CD14-positive monocyte (primary cell): ENCODE results near the gene UST. TPM values are rescaled to one million over a fixed set of nuclear protein-coding genes. Genes with fewer than 3 reads are reported as not detected.

Experiments used
- DNase-seq, 3 donors: peaks; one replicate each; pipeline ENCODE4 v3.0.0-alpha.2; 2011 to 2022
- H2AFZ ChIP-seq: 2 replicates; pipeline ENCODE4 v1.6.0; 2012; ENCODE audit warnings: mild to moderate bottlenecking, low read depth, low read length, inconsistent platforms; ENCODE audit not compliant: insufficient read depth, poor library complexity, severe bottlenecking
- H3K27ac ChIP-seq, 2 donors: 1 replicate in 1 of 2; 2 replicates in 1 of 2; pipeline ENCODE4 v1.5.1; 2012 to 2013; ENCODE audit warnings: low read length in 2 of 2, control low read depth in 1 of 2, inconsistent platforms in 1 of 2, low read depth in 1 of 2, mild to moderate bottlenecking in 1 of 2
- H3K27me3 ChIP-seq, 2 donors: one replicate each; pipeline versions ENCODE4 v1.6.0 to v1.6.1; 2011 to 2013; ENCODE audit warnings: low read length in 2 of 2; ENCODE audit not compliant: control insufficient read depth in 2 of 2, insufficient read depth in 2 of 2
- H3K36me3 ChIP-seq, 2 donors: replicated peaks in 1 of 2; 1 replicate in 1 of 2; 2 replicates in 1 of 2; pipeline versions ENCODE4 v1.5.1 to v1.6.1; 2012 to 2013; ENCODE audit warnings: low read length in 2 of 2, control low read depth in 1 of 2, inconsistent platforms in 1 of 2, mild to moderate bottlenecking in 1 of 2; ENCODE audit not compliant: insufficient read depth in 2 of 2, control insufficient read depth in 1 of 2
- H3K4me1 ChIP-seq, 2 donors: 1 replicate in 1 of 2; 2 replicates in 1 of 2; pipeline versions ENCODE4 v1.5.1 to v1.6.1; 2012 to 2013; ENCODE audit warnings: low read length in 2 of 2, control low read depth in 1 of 2, inconsistent platforms in 1 of 2, mild to moderate bottlenecking in 1 of 2, moderate library complexity in 1 of 2; ENCODE audit not compliant: insufficient read depth in 2 of 2, control insufficient read depth in 1 of 2
- H3K4me2 ChIP-seq: replicated peaks from 2 replicates; pipeline ENCODE3; 2012; ENCODE audit warnings: low read length, moderate library complexity, mild to moderate bottlenecking; ENCODE audit not compliant: poor library complexity, severe bottlenecking; ENCODE audit errors: extremely low read depth
- H3K4me3 ChIP-seq, 3 experiments: fragments of 200-600 bp in 1 of 3; sonication (generic) in 1 of 3; replicated peaks in 1 of 3; 1 replicate in 2 of 3; 2 replicates in 1 of 3; pipeline ENCODE4 v1.5.1; 2011 to 2013; ENCODE audit warnings: low read length in 3 of 3, mild to moderate bottlenecking in 3 of 3, control low read depth in 2 of 3, low read depth in 2 of 3, inconsistent platforms in 1 of 3, moderate library complexity in 1 of 3
- H3K79me2 ChIP-seq: 2 replicates; pipeline ENCODE4 v1.6.0; 2012; ENCODE audit warnings: mild to moderate bottlenecking, control low read depth, inconsistent platforms, low read length, moderate library complexity; ENCODE audit not compliant: insufficient read depth
- H3K9ac ChIP-seq: 2 replicates; pipeline ENCODE4 v1.6.0; 2017; ENCODE audit warnings: low read length, mild to moderate bottlenecking; ENCODE audit not compliant: insufficient read depth, poor library complexity, severe bottlenecking
- H3K9me3 ChIP-seq, 2 donors: replicated peaks in 1 of 2; 1 replicate in 1 of 2; 2 replicates in 1 of 2; pipeline versions ENCODE4 v1.5.1 to v1.6.1; 2012 to 2013; ENCODE audit warnings: low read length in 2 of 2, control low read depth in 1 of 2; ENCODE audit not compliant: control insufficient read depth in 1 of 2, insufficient read depth in 1 of 2
- H4K20me1 ChIP-seq: 2 replicates; pipeline ENCODE4 v1.6.0; 2012; ENCODE audit warnings: mild to moderate bottlenecking, low read length, control low read depth, moderate library complexity; ENCODE audit not compliant: insufficient read depth
- H3K27ac Mint-ChIP-seq, 7 donors: one replicate each; pipeline ENCODE4 v1.8.0; 2020; ENCODE audit warnings: mild to moderate bottlenecking in 7 of 7, mixed read lengths in 7 of 7, moderate library complexity in 6 of 7, inconsistent platforms in 2 of 7
- H3K27me3 Mint-ChIP-seq, 3 donors: one replicate each; pipeline ENCODE4 v1.8.0; 2021 to 2022; ENCODE audit warnings: low read depth in 3 of 3, mild to moderate bottlenecking in 3 of 3, mixed read lengths in 3 of 3, moderate library complexity in 3 of 3, inconsistent platforms in 1 of 3
- H3K36me3 Mint-ChIP-seq, 2 donors: one replicate each; pipeline ENCODE4 v1.8.0; 2020; ENCODE audit warnings: mixed read lengths in 2 of 2, inconsistent platforms in 1 of 2, mild to moderate bottlenecking in 1 of 2
- H3K4me1 Mint-ChIP-seq: one replicate; pipeline ENCODE4 v1.8.0; 2020; ENCODE audit warnings: mild to moderate bottlenecking, mixed read lengths
- H3K4me3 Mint-ChIP-seq, 2 donors: one replicate each; pipeline ENCODE4 v1.8.0; 2020; ENCODE audit warnings: mild to moderate bottlenecking in 2 of 2, mixed read lengths in 2 of 2, moderate library complexity in 1 of 2
- H3K9me3 Mint-ChIP-seq, 7 donors: one replicate each; pipeline ENCODE4 v1.8.0; 2020 to 2022; ENCODE audit warnings: mixed read lengths in 7 of 7, mild to moderate bottlenecking in 6 of 7, moderate library complexity in 6 of 7, inconsistent platforms in 2 of 7
- CTCF ChIP-seq: fragments of 200-600 bp; IDR thresholded peaks from one replicate; pipeline ENCODE4 v1.8.0; 2022; ENCODE audit warnings: antibody characterized with exemption, mild to moderate bottlenecking
- WGBS: methylation state at CpG from one replicate; pipeline ENCODE4 v1.1.5; 2013; ENCODE audit warnings: missing lambda C conversion rate; ENCODE audit not compliant: insufficient coverage; 5-methylcytosine and 5-hydroxymethylcytosine counted together
- intact Hi-C, 2 donors: fragments of 100-400 bp; cut with micrococcal nuclease; formaldehyde crosslinking; loops; one replicate each; pipeline versions ENCODE4 v1.15.0 to v1.15.1; 2023
- polyA plus RNA-seq, 3 donors: library from polyadenylated mRNA; depleted of rRNA in 1 of 3; unstranded in 2 of 3; stranded (reverse) in 1 of 3; fragments of 300-500 nt in 2 of 3; fragments of >200 nt in 1 of 3; fragmentation: Illumina TruSeq in 2 of 3; gene quantifications; 1 replicate in 2 of 3; 2 replicates in 1 of 3; pipeline ENCODE4 v1.2.3, GENCODE V29; 2012 to 2021

The UST gene
- polyA plus RNA-seq, 3 donors, result 0.33 to 0.53 (median 0.48) TPM

GRCh38 chr6:149122850-149123821 lies 376.3 kb downstream of the UST start:
- WGBS, result no CpG with 5 or more reads among the region's 4 CpGs
- Histone ChIP-seq H3K79me2 (no peaks in the 10 kb centered on the region), H2AFZ (no peak overlapping the region), H3K27me3 (no peaks in the 10 kb centered on the region), H4K20me1 (no peaks in the 10 kb centered on the region), H3K9ac (no peak overlapping the region), H3K36me3 (no peaks in the 10 kb centered on the region), H3K4me2 (no peak overlapping the region), H3K27ac (no peak overlapping the region), H3K4me1 (peaks cover 5 to 11% of the 10 kb centered on the region in 2 donors), H3K4me3 (no peak overlapping the region), H3K9me3 (no peaks in the 10 kb centered on the region)
- no peak overlapping the region for H3K27ac Mint-ChIP-seq
- intact Hi-C loops, result no loop called here
- DNase-seq, result no peak
- no peak for TF ChIP-seq CTCF
- H3K27me3 Mint-ChIP-seq, result peaks cover 0 to 5% (median 0%) of the 10 kb centered on the region in 3 donors
- H3K4me3 Mint-ChIP-seq, result no peak overlapping the region
- H3K4me1 Mint-ChIP-seq, result peaks cover 13% of the 10 kb centered on the region
- no peaks in the 10 kb centered on the region for H3K36me3 Mint-ChIP-seq
- peaks cover 0 to 2% (median 0%) of the 10 kb centered on the region in 7 donors for H3K9me3 Mint-ChIP-seq

- H3K27me3 Mint-ChIP-seq, result peaks cover 0 to 3% (median 0%) of the 10 kb centered on the region in 3 donors
Observed at GRCh38 chr6:149125309-149125708, 378.5 kb downstream of the UST start.

More at GRCh38 chr6:149125309-149125708, 378.5 kb downstream of the UST start:
- H3K4me3 ChIP-seq, result no peak overlapping the region
- H3K27me3 ChIP-seq, result no peaks in the 10 kb centered on the region
- no peak overlapping the region for H3K27ac Mint-ChIP-seq
- H3K4me1 Mint-ChIP-seq, result peaks cover 23% of the 10 kb centered on the region
- no peaks in the 10 kb centered on the region for H3K36me3 Mint-ChIP-seq
- no peak for DNase-seq
- no peak for TF ChIP-seq CTCF
- H3K4me2 ChIP-seq, result no peak overlapping the region
- no peak overlapping the region for H3K27ac ChIP-seq
- no peak overlapping the region for H2AFZ ChIP-seq
- no CpG with 5 or more reads among the region's 1 CpG for WGBS
- H3K9ac ChIP-seq, result no peak overlapping the region
- H3K9me3 Mint-ChIP-seq, result peaks cover 0 to 2% (median 0%) of the 10 kb centered on the region in 7 donors
- no peak overlapping the region for H3K4me3 Mint-ChIP-seq
- peaks cover 13 to 20% of the 10 kb centered on the region in 2 donors for H3K4me1 ChIP-seq
- H3K9me3 ChIP-seq, result no peaks in the 10 kb centered on the region
- H4K20me1 ChIP-seq, result no peaks in the 10 kb centered on the region
- H3K79me2 ChIP-seq, result no peaks in the 10 kb centered on the region
- H3K36me3 ChIP-seq, result no peaks in the 10 kb centered on the region
- intact Hi-C loops, result no loop called here
